Subcutaneous adipose tissue (tissue), 4 donors: Measurements from ENCODE around the gene ASAP2. TPM values are rescaled to one million over a fixed set of nuclear protein-coding genes. Genes with fewer than 3 reads are reported as not detected.

Experiments used
- total RNA-seq, 4 donors: library from RNA; depleted of rRNA; stranded (reverse); fragments of >200 nt; gene quantifications; one replicate each; pipeline ENCODE4 v1.1.0, GENCODE V29; 2016
- TF ChIP-seq, protein P1 (sequence below): fragments of 450-650 bp; IDR thresholded peaks from one replicate; pipeline ENCODE4 v1.5.1; 2016; ENCODE audit warnings: low read depth, mild to moderate bottlenecking, control low read depth, antibody characterized with exemption, moderate library complexity

ASAP2 gene
- total RNA-seq, 4 donors from 2014 or later, result 25.2 to 44.3 (median 33.8) TPM

DNA sequence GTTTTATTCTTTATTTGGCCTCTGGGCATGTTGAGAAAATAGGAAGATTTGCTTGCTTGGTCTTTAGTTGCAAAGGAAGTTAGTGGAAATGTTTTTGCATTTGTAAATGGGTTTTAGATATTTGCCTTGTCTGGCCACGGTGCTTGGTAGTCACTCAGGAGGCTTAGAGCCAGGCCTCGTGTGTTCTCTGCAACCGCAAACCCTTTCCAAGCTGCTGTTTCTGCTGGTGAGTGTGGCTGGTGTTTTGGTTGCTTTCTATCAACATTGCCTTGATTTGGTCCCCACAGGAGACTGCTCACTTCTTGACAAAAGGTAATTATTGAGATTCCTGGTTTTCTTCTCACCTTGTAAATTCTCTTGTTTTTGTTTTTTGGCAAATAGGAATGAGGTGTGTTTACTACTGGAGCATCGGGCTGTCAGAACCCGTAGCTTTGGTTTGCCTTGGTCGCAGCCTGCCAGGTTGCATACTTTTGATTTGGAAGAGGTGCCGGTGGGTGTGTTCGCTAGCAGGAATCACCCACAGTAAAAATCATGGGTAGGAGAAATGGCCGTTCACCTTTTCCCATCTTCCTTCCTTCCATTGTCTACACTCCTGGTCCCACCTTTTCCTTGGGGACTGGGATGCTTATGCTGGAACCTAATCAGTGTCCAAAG, 15.8 kb downstream of the ASAP2 start:
- TF ChIP-seq, protein P1, sequence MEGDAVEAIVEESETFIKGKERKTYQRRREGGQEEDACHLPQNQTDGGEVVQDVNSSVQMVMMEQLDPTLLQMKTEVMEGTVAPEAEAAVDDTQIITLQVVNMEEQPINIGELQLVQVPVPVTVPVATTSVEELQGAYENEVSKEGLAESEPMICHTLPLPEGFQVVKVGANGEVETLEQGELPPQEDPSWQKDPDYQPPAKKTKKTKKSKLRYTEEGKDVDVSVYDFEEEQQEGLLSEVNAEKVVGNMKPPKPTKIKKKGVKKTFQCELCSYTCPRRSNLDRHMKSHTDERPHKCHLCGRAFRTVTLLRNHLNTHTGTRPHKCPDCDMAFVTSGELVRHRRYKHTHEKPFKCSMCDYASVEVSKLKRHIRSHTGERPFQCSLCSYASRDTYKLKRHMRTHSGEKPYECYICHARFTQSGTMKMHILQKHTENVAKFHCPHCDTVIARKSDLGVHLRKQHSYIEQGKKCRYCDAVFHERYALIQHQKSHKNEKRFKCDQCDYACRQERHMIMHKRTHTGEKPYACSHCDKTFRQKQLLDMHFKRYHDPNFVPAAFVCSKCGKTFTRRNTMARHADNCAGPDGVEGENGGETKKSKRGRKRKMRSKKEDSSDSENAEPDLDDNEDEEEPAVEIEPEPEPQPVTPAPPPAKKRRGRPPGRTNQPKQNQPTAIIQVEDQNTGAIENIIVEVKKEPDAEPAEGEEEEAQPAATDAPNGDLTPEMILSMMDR, result no peak

DNA sequence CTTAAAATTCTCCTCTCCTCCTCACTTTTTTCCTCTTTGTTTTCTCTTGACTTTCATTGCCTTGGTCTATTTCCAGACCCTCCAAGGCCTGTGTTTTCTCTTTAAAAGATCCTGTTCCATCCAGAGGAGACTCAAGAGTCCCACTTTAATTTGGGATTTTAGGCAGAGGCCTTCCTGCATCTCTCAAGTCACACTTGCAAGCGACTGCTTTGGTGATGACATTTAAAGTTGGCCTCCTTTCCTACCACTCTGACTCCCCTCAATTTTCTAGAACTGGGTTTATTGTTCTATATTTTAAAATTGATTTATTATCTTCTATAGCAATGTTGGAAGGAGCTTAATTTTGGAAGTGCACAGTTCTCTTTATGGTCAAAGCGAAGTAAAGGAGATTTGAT, 16.3 kb downstream of the ASAP2 start:
- TF ChIP-seq, protein P1, result no peak

DNA sequence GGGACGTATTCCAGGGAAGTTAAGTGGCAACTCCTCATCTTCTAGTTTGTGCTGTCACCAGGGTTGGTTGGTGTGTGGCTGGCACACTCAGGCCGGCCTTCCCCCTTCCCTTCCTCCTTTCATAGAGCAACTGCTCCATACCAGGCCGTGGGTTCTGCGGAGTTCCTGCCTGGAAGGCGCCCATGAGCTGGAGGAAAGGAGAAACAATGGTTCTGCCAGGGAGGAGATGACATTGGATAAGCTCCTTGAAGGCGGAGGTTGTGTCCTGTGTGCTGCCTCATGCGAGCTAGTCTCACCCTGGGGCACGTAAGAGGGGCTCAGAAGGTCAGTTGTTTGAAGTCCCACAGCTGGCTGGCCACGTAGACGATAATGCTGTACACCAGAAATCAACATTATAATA, 19.2 kb downstream of the ASAP2 start:
- TF ChIP-seq, protein P1, result no peak

DNA sequence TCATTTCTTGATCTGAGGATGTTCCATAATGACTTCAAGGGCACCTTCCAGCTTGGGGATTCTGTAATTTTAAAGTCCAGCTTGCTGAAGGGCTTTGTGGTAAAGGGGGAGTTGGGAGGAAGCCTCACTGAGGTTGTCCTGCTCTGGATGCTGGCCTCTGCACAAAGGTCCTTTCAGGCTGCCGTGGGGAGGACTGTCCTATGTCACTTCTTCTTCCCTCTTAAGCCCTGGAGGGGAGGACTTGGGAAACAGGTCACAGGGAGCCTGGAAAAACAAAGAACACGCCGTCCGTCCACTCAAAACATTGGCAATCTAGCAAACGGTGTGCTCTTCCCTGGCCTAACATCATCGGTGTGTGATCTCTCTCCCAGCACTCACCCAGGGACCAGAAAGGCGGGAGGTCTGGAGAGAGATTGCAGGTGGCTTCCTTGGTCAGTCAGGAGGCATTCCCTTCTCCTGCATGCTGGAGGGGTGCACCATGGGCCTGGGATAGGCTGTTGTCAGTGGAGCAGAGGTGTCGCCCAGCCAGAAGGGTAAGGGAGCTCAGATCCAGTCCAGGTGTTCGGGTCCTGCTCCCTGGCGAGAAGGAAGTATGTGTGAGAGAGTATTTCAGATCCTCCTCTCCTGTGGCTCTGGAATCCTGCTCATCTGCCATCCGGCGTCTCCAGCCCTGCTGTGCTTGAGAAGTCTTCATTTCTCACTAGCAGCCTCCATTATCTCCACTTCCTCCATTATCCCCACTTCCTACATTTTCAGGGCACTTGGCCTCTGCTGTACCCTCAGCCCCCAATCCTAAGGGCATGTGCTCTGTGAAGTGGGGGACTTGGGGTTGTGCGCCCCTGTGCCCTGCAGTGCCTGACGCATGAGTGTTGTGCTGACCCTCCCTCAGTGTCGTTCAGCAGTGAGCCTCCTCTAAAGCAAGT, 20.1 kb downstream of the ASAP2 start:
- TF ChIP-seq, protein P1, result no peak

DNA sequence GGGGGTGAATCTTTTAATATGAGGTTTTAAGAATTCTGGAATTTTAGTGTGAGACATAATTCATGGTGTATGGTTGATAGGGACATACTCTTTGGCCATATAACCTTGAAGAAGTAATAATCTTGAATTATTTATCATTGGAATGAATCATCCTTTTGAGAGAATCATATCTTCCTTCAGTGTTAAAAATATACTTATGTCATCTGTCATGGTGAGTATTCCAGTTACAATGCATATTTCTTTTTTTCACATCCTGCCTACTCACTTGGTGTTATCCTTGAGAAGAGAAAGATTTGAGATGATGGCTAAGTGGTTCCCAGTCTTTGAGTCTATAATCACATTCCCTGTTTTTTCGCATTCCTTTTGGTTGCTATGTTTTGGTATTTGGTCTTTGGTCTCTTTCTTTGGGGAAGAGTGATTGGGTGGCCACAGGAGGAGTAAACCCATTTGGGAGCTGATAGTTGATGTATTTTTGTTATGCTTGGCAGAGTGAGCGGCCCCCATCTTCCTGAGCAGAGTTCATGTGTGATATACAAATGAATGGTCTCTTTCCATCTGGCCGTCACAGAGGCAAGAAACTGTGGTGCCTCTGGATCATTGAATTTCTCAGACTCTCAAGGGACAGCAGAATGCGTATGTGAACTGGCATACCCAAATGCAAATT, 21.6 kb downstream of the ASAP2 start:
- TF ChIP-seq, protein P1, result no peak

DNA sequence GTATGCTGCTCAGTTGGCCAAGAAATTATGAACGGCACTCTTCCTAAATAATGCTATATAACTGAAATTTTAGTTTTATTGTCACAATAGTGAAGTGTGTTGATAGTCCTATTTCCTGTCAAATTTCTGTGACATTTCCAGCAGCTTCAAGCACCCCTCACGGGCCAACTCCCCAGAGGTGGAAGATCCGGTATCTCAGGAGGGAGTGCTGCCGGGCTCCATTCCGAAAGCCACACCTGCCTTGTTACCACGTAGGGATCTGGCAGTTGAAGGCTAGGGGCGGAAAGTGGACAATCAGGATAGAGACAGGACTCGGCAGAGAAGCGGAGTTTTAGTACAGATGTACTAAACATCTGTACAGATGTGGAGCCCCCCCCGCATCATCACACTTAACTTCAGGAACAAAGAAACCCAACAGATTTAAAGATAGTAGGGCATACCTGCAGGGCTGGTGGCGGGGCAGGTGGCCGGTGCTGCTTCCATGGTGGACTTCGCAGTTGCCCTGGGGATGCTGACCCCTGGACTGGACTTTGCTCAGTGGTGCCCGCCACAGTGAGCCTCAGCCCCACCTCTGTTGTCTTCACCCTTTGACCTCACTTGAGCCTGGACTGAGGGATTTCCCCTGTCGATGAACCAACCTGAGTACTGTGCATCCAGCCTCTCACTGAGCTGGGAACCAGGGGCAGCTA, 22.3 kb downstream of the ASAP2 start:
- TF ChIP-seq, protein P1, result no peak
